AG09309 (cell line): ENCODE results near the gene GALNT14.

Experiments used
- DNase-seq: peaks from one replicate; pipeline ENCODE4 v3.0.0-alpha.2; 2010; ENCODE audit warnings: low read depth
- H3K4me3 ChIP-seq: 2 replicates; pipeline ENCODE4 v1.5.1; 2011; ENCODE audit warnings: mild to moderate bottlenecking, low read depth, low read length, moderate library complexity; ENCODE audit not compliant: control insufficient read depth
- CTCF ChIP-seq: IDR thresholded peaks from 2 replicates; pipeline ENCODE4 v1.5.1; 2011; ENCODE audit warnings: mild to moderate bottlenecking, low read depth, low read length, inconsistent platforms; ENCODE audit not compliant: insufficient read depth, control insufficient read depth; ENCODE audit errors: missing control alignments

GALNT14 gene

GRCh38 chr2:31127931-31128330, 10.3 kb downstream of the GALNT14 start:
- no peak for DNase-seq
- no peak for TF ChIP-seq CTCF
- no peak overlapping the region for H3K4me3 ChIP-seq

- no peak for TF ChIP-seq CTCF
- no peak for DNase-seq
These were observed 12.1 kb downstream of the GALNT14 start for GRCh38 chr2:31125918-31126695.

GRCh38 chr2:31124904-31125303, 13.3 kb downstream of the GALNT14 start:
- H3K4me3 ChIP-seq: no peak overlapping the region
- DNase-seq: no peak
- no peak for TF ChIP-seq CTCF

More at GRCh38 chr2:31125918-31126695, 12.1 kb downstream of the GALNT14 start:
- H3K4me3 ChIP-seq: no peak overlapping the region

GRCh38 chr2:31122133-31122532, 16.1 kb downstream of the GALNT14 start:
- no peak for TF ChIP-seq CTCF

GRCh38 chr2:31113765-31114164, 24.5 kb downstream of the GALNT14 start:
- no peak overlapping the region for H3K4me3 ChIP-seq
- DNase-seq: no peak
- TF ChIP-seq CTCF: no peak

More at GRCh38 chr2:31122133-31122532, 16.1 kb downstream of the GALNT14 start:
- no peak overlapping the region for H3K4me3 ChIP-seq
- no peak for DNase-seq

GRCh38 chr2:31112544-31112943, 25.7 kb downstream of the GALNT14 start:
- no peak for DNase-seq
- H3K4me3 ChIP-seq: no peak overlapping the region
- no peak for TF ChIP-seq CTCF
